PC-3 (cell line): ENCODE measurements around the gene HEXA. TPM values are rescaled to one million over a fixed set of nuclear protein-coding genes. Genes with fewer than 3 reads are reported as not detected.

Experiments
- ATAC-seq: fragments of 200-7000 bp; cut with Tn5 transposase; 2 replicates; pipeline ENCODE4 v1.9.1; 2020; ENCODE audit warnings: mild to moderate bottlenecking, moderate library complexity
- BruUV-seq: library from RNA; stranded (reverse); fragments of 400-500 nt; replicated peaks from 2 replicates; lab custom pipeline; 2021; lab: Mats Ljungman, UMichigan
- CTCF ChIA-PET: fragments of 300-600 bp; sonication (Branson Sonifier 250); formaldehyde crosslinking; loops from one replicate; lab custom pipeline; 2022; ENCODE audit warnings: antibody characterized with exemption; lab: Charles Lee
- POLR2A ChIA-PET: fragments of 300-600 bp; sonication (Branson Sonifier 250); formaldehyde crosslinking; loops from one replicate; lab custom pipeline; 2022; ENCODE audit warnings: antibody characterized with exemption; ENCODE audit not compliant: unreplicated experiment; lab: Charles Lee
- DNase-seq: peaks from one replicate; pipeline ENCODE4 v3.0.0-alpha.2; 2015
- H2AFZ ChIP-seq: fragments of 300-600 bp; sonication (generic); 2 replicates; pipeline ENCODE4 v1.6.0; 2016; ENCODE audit warnings: antibody characterized with exemption, low read length
- H3F3A ChIP-seq: fragments of 300-600 bp; sonication (generic); one replicate; pipeline ENCODE4 v1.6.0; 2017; ENCODE audit warnings: antibody characterized with exemption, low read length, control low read depth, mild to moderate bottlenecking; ENCODE audit not compliant: unreplicated experiment
- H3K27ac ChIP-seq: fragments of 300-600 bp; sonication (generic); 2 replicates; pipeline ENCODE4 v1.5.1; 2016; ENCODE audit warnings: mild to moderate bottlenecking, low read length
- H3K27me3 ChIP-seq: fragments of 300-600 bp; sonication (generic); 2 replicates; pipeline ENCODE4 v1.6.1; 2016; ENCODE audit warnings: low read length, mixed read lengths
- H3K36me3 ChIP-seq: fragments of 300-600 bp; sonication (generic); 2 replicates; pipeline ENCODE4 v1.6.1; 2016; ENCODE audit warnings: low read depth, mixed run types, low read length, mixed read lengths
- H3K4me1 ChIP-seq: fragments of 300-600 bp; sonication (generic); 2 replicates; pipeline ENCODE4 v1.5.1; 2016; ENCODE audit warnings: low read length; ENCODE audit not compliant: insufficient read depth
- H3K4me2 ChIP-seq: fragments of 300-600 bp; sonication (generic); 2 replicates; pipeline ENCODE4 v1.6.0; 2016; ENCODE audit warnings: low read length
- H3K4me3 ChIP-seq: fragments of 300-600 bp; sonication (generic); 2 replicates; pipeline ENCODE4 v1.5.1; 2016; ENCODE audit warnings: mild to moderate bottlenecking, low read length, mixed read lengths
- H3K79me2 ChIP-seq: fragments of 300-600 bp; sonication (generic); 2 replicates; pipeline ENCODE4 v1.6.1; 2017; ENCODE audit warnings: low read length, mixed read lengths
- H3K9ac ChIP-seq: fragments of 300-600 bp; sonication (generic); 2 replicates; pipeline ENCODE4 v1.6.0; 2016; ENCODE audit warnings: mild to moderate bottlenecking, low read length
- H3K9me2 ChIP-seq: fragments of 300-600 bp; sonication (generic); replicated peaks from 2 replicates; pipeline ENCODE4 v1.6.1; 2016; ENCODE audit warnings: mixed run types, low read length, mixed read lengths
- H3K9me3 ChIP-seq: fragments of 300-600 bp; sonication (generic); 2 replicates; pipeline ENCODE4 v1.6.1; 2016; ENCODE audit warnings: low read length, mixed read lengths
- H4K20me1 ChIP-seq: fragments of 300-600 bp; sonication (generic); 2 replicates; pipeline ENCODE4 v1.6.1; 2016; ENCODE audit warnings: low read length, mixed read lengths
- EZH2 ChIP-seq: fragments of 300-600 bp; sonication (generic); IDR thresholded peaks from one replicate; pipeline ENCODE4 v1.6.1; 2017; ENCODE audit warnings: antibody characterized with exemption, mild to moderate bottlenecking, low read length; ENCODE audit not compliant: unreplicated experiment
- EZH2phosphoT487 ChIP-seq: fragments of 300-600 bp; sonication (generic); IDR thresholded peaks from 2 replicates; pipeline ENCODE4 v1.6.1; 2018; ENCODE audit warnings: mild to moderate bottlenecking, antibody characterized with exemption, low read length, borderline replicate concordance
- intact Hi-C: fragments of 100-400 bp; cut with micrococcal nuclease; formaldehyde crosslinking; loops from 2 replicates; pipeline ENCODE4 v1.9.0; 2023
- total RNA-seq: library from RNA; depleted of rRNA; stranded (reverse); fragments of >200 nt; gene quantifications from 2 replicates; pipeline ENCODE4 v1.2.3, GENCODE V29; 2014
- TF ChIP-seq, protein P1 (sequence below): fragments of 300-600 bp; sonication (generic); conservative IDR thresholded peaks from 2 replicates; pipeline ENCODE4 v1.5.1; 2017; ENCODE audit warnings: antibody characterized with exemption, low read depth, mild to moderate bottlenecking, low read length

Gene HEXA
- total RNA-seq, 1 experiment from 2014 or later = not detected

DNA sequence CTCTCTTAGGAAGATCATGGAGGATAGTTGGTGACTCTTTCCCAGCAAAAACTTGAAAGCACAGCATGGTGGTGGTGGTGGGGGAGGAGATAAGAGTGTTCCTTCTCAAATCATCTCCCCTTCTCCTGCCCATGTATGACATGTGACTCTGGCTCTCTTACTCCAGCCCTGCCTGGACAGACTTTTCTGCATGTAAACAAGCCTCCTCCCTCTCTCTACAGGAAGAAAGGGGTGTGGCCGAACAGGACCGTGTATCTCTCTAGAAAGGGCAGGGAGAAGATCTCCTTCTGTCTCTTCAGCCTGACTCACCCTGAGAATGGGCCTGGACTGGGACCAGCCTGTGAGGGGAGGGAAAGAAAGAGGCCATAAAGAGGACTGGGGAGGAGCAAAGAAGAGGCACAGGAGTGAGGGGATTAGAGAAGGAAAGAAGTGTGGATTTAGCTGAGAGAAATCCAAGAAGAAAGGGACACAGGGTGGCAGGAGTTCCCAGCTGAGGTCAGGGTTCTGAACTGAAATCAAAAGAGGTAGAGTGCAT is 57.3 kb downstream of the HEXA start:
- no peak overlapping the region for H3K4me2 ChIP-seq
- no TSS peak for BruUV-seq
- peaks cover 4% of the 10 kb centered on the region; the same call in 1 of the 2 replicates for H3K27me3 ChIP-seq
- H3K27ac ChIP-seq = no peak overlapping the region
- no peaks in the 10 kb centered on the region for H3F3A ChIP-seq
- DNase-seq (no peak), ATAC-seq (no peak)
- no peak overlapping the region for H3K4me3 ChIP-seq
- no peaks in the 10 kb centered on the region for H3K79me2 ChIP-seq
- H2AFZ ChIP-seq = no peak overlapping the region
- H3K9me3 ChIP-seq = no peaks in the 10 kb centered on the region
- no peaks in the 10 kb centered on the region for H4K20me1 ChIP-seq
- intact Hi-C loops = no loop called here
- no peaks in the 10 kb centered on the region for H3K36me3 ChIP-seq
- CTCF ChIA-PET = no interaction called here
- H3K4me1 ChIP-seq = no peaks in the 10 kb centered on the region
- TF ChIP-seq EZH2phosphoT487 = no peak
- TF ChIP-seq EZH2 = no peak
- TF ChIP-seq, protein P1, sequence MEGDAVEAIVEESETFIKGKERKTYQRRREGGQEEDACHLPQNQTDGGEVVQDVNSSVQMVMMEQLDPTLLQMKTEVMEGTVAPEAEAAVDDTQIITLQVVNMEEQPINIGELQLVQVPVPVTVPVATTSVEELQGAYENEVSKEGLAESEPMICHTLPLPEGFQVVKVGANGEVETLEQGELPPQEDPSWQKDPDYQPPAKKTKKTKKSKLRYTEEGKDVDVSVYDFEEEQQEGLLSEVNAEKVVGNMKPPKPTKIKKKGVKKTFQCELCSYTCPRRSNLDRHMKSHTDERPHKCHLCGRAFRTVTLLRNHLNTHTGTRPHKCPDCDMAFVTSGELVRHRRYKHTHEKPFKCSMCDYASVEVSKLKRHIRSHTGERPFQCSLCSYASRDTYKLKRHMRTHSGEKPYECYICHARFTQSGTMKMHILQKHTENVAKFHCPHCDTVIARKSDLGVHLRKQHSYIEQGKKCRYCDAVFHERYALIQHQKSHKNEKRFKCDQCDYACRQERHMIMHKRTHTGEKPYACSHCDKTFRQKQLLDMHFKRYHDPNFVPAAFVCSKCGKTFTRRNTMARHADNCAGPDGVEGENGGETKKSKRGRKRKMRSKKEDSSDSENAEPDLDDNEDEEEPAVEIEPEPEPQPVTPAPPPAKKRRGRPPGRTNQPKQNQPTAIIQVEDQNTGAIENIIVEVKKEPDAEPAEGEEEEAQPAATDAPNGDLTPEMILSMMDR = no peak
- POLR2A ChIA-PET = no interaction called here
- no peaks in the 10 kb centered on the region for H3K9me2 ChIP-seq
- no peak overlapping the region for H3K9ac ChIP-seq

DNA sequence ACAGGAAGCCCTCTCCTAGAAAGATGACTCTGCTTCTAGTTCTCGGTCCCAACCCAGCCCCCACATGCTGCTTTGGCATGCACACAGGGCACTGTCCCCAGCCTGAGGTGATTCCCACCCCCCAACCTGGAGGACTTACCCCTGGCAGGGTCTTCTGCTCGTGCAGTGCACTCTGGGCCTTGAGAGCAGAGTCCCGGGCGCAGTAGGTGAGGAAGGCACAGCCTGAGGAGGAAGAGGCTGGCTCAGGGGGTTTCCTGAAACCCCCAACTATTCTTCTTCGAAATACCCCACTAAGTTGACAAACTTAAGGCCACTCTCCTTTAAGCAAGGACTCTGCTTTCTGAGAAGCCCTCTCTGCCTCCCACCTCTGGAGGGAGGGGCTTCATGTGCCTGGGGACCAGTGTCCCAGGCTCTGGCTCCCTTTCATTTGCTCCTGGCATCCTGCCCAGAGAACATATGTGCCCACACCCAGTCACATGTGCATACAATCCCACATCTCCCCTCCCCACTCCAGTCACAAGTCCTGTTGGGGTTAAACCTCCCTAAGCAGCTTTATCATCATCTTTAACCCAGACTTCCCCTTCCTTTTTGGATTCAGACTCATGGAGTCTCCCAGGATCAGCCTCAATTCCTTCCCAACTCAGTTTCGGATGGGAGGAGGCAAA is 60.0 kb downstream of the HEXA start:
- no peaks in the 10 kb centered on the region for H3K9me2 ChIP-seq
- H3F3A ChIP-seq = no peaks in the 10 kb centered on the region
- no TSS peak for BruUV-seq
- peaks cover 4% of the 10 kb centered on the region; the same call in 1 of the 2 replicates for H3K27me3 ChIP-seq
- no peak overlapping the region for H3K9ac ChIP-seq
- no peak overlapping the region for H3K4me3 ChIP-seq
- CTCF ChIA-PET = no interaction called here
- intact Hi-C loops = no loop called here
- H3K79me2 ChIP-seq = no peaks in the 10 kb centered on the region
- POLR2A ChIA-PET = no interaction called here
- H3K4me1 ChIP-seq = no peaks in the 10 kb centered on the region
- H4K20me1 ChIP-seq = no peaks in the 10 kb centered on the region
- TF ChIP-seq EZH2phosphoT487 (no peak), EZH2 (no peak)
- TF ChIP-seq, protein P1 = no peak
- ATAC-seq = no peak
- no peaks in the 10 kb centered on the region for H3K9me3 ChIP-seq
- no peak overlapping the region for H3K4me2 ChIP-seq
- no peak overlapping the region for H2AFZ ChIP-seq
- no peak overlapping the region for H3K27ac ChIP-seq
- H3K36me3 ChIP-seq = no peaks in the 10 kb centered on the region; the same call in 1 of the 2 replicates
- DNase-seq = no peak

DNA sequence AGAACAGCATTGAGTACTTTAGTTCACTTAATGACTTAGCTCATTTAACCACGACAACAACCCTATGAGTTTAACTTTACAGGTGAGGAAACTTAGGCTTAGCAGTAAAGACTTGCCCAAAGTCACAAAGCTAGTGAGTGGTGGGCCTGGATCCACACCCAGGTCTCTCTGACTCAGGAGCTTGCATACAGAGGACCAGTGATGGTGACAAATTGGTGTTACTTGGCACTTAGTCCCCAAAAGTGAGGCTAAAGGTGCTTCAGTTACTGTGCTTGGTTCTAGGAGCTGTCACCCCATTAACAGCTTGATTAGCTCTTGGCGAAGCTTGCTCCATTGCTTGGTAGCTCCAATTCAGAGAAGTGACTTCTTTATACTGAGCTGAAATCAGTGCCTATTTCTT is 61.9 kb downstream of the HEXA start:
- H3K4me3 ChIP-seq = no peak overlapping the region
- intact Hi-C loops = no loop called here
- ChIA-PET POLR2A (no interaction called here), CTCF (no interaction called here)
- ATAC-seq (no peak), DNase-seq (no peak)
- no TSS peak for BruUV-seq
- H3K4me1 ChIP-seq = no peaks in the 10 kb centered on the region
- no peak overlapping the region for H3K27ac ChIP-seq
- H3K9ac ChIP-seq = no peak overlapping the region
- H3F3A ChIP-seq = no peaks in the 10 kb centered on the region
- no peaks in the 10 kb centered on the region for H4K20me1 ChIP-seq
- no peaks in the 10 kb centered on the region for H3K79me2 ChIP-seq
- no peak for TF ChIP-seq EZH2
- TF ChIP-seq EZH2phosphoT487 = no peak
- TF ChIP-seq, protein P1 = no peak
- H2AFZ ChIP-seq = no peak overlapping the region
- peaks cover under 1% of the 10 kb centered on the region; the same call in 1 of the 2 replicates for H3K27me3 ChIP-seq
- no peaks in the 10 kb centered on the region; the same call in 1 of the 2 replicates for H3K36me3 ChIP-seq
- no peak overlapping the region for H3K4me2 ChIP-seq
- no peaks in the 10 kb centered on the region for H3K9me2 ChIP-seq
- no peaks in the 10 kb centered on the region for H3K9me3 ChIP-seq
